Activated T-cell treated with anti-CD3 and anti-CD28 coated beads, Interleukin-2, amount 50 U/mL, for 24 hours (primary cell): ENCODE measurements around the gene SLBP.
"Not testable (repeated sequence)": the region's sequence is repeated elsewhere in the genome, so short reads cannot be mapped to it uniquely, and the experiment has no call there.

ENCODE experiments used
- DNase-seq: peaks from one replicate; pipeline ENCODE4 v3.0.0-alpha.2; 2020
- H3K27ac Mint-ChIP-seq: 2 replicates; pipeline ENCODE4 v1.8.0; 2020; ENCODE audit warnings: mild to moderate bottlenecking, mixed read lengths
- H3K27me3 Mint-ChIP-seq: 2 replicates; pipeline ENCODE4 v1.8.0; 2020; ENCODE audit warnings: mixed read lengths
- H3K36me3 Mint-ChIP-seq: 2 replicates; pipeline ENCODE4 v1.8.0; 2020; ENCODE audit warnings: low read depth, mixed read lengths
- H3K4me1 Mint-ChIP-seq: 2 replicates; pipeline ENCODE4 v1.8.0; 2020; ENCODE audit warnings: low read depth, mixed read lengths
- H3K4me3 Mint-ChIP-seq: 2 replicates; pipeline ENCODE4 v1.8.0; 2020; ENCODE audit warnings: mild to moderate bottlenecking, moderate library complexity, mixed read lengths
- H3K9me3 Mint-ChIP-seq: 2 replicates; pipeline ENCODE4 v1.8.0; 2020; ENCODE audit warnings: mixed read lengths

The SLBP gene

GRCh38 chr4:1714303-1715001 is 2.3 kb upstream of the SLBP start:
- Mint-ChIP-seq H3K27ac (peak overlapping the region; percentile 99), H3K27me3 (no peaks in the 10 kb centered on the region), H3K36me3 (peaks cover 86% of the 10 kb centered on the region), H3K4me3 (peak overlapping the region; percentile 100), H3K9me3 (no peaks in the 10 kb centered on the region), H3K4me1 (peaks cover 59% of the 10 kb centered on the region)
- no peak for DNase-seq

GRCh38 chr4:1713003-1713851 is 1.1 kb upstream of the SLBP start:
- no peak for DNase-seq
- H3K4me1 Mint-ChIP-seq, result peaks cover 63% of the 10 kb centered on the region
- no peaks in the 10 kb centered on the region for H3K9me3 Mint-ChIP-seq
- H3K27me3 Mint-ChIP-seq, result no peaks in the 10 kb centered on the region
- peak overlapping the region; percentile 99 for H3K27ac Mint-ChIP-seq
- H3K4me3 Mint-ChIP-seq, result peak overlapping the region; percentile 100
- peaks cover 86% of the 10 kb centered on the region for H3K36me3 Mint-ChIP-seq

DNA sequence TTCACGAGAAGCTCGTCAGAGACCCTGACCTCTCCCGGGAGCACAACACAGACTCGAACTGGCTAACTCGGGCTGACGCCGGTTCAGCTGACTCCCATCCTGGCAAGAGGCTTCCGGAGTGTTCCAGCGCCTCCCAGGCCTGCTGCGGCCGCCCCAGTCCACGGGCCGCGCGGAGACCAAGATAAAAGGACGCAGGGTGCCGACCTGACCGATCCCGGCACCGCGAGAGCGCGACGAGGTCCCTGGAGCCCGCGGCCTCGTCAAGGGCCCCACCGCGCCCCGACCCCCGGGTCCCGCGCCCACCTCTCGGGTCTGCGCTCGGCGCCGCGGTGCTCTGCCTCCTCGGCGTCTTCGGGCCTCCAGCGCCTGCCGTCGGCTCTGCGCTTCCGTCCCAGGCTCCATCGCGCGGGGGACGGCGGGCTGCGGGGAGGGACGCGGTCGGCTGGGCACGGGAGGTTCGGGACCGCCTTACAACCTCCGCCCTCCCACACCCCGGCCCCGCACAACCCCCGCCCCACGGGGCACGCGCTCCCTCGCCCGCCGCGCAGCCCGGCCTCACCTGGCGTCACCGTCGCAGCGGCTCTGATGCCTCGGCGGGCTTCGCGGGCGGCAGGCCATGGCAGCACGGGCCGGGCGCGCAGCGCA is 426 bp downstream of the SLBP start:
- H3K4me1 Mint-ChIP-seq, result peaks cover 62% of the 10 kb centered on the region
- peaks cover 85% of the 10 kb centered on the region for H3K36me3 Mint-ChIP-seq
- DNase-seq, result peak; percentile 71
- no peaks in the 10 kb centered on the region for H3K27me3 Mint-ChIP-seq
- H3K4me3 Mint-ChIP-seq, result peak overlapping the region; percentile 94
- H3K9me3 Mint-ChIP-seq, result no peaks in the 10 kb centered on the region
- peak overlapping the region; percentile 96 for H3K27ac Mint-ChIP-seq

DNA sequence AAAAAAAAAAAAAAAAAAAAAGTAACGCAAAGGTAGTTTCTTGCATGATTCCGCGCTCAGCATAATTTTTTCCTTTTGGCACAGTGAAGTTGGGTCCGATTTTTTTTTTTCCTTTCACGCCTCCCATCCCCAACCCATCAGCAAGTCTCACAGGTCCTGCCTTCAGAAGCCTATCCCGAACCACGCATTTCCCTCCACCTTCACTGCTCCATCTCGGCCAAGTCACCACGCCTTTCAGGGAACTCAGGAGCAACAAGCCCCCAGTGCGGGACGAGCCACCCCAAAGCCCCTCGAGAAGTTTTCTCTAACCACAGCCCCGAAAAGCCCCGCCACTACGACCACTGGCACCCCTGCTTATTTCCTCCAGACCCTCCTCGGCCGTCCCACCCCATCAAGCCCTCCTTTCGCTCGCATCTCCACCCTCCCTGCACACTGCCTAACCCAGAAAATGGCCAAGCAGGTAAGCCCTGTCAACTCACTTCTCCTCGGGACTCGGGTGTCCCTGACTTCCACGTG is 1.0 kb downstream of the SLBP start:
- Mint-ChIP-seq H3K4me1 (peaks cover 64% of the 10 kb centered on the region), H3K36me3 (peaks cover 85% of the 10 kb centered on the region), H3K9me3 (no peaks in the 10 kb centered on the region), H3K27ac (peak overlapping the region; percentile 96), H3K27me3 (no peaks in the 10 kb centered on the region), H3K4me3 (peak overlapping the region; percentile 94)
- no peak for DNase-seq

DNA sequence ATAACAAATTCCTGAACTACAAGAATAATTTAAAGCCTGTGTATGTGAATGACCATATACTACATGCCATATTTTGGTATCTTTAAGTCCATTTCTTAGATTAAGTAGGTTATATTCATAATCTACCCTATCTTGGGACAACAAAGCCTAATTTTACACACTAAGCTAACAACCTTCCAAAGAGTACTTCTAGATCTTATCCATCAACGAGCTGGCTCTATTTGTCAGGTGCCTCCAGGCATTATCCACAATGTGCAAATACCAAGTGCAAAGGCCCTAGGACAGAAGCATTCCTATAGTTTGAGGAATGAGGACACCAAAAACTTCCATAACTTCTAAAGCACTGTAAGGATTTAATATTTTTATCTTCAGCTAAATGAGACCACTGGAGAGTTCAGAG is 3.5 kb downstream of the SLBP start:
- peak overlapping the region; percentile 7 for H3K27ac Mint-ChIP-seq

GRCh38 chr4:1706358-1706757 is 5.8 kb downstream of the SLBP start:
- no peak for DNase-seq
- H3K27ac Mint-ChIP-seq, result peak overlapping the region; percentile 67
- H3K27me3 Mint-ChIP-seq, result no peaks in the 10 kb centered on the region
- H3K36me3 Mint-ChIP-seq, result peaks cover 94% of the 10 kb centered on the region
- H3K4me3 Mint-ChIP-seq, result no peak overlapping the region
- peaks cover 79% of the 10 kb centered on the region for H3K4me1 Mint-ChIP-seq
- H3K9me3 Mint-ChIP-seq, result no peaks in the 10 kb centered on the region

More for the DNA sequence above, 3.5 kb downstream of the SLBP start:
- H3K4me3 Mint-ChIP-seq, result peak overlapping the region; percentile 94
- no peaks in the 10 kb centered on the region for H3K9me3 Mint-ChIP-seq
- H3K36me3 Mint-ChIP-seq, result peaks cover 85% of the 10 kb centered on the region
- no peaks in the 10 kb centered on the region for H3K27me3 Mint-ChIP-seq
- peaks cover 64% of the 10 kb centered on the region for H3K4me1 Mint-ChIP-seq
- DNase-seq, result no peak

GRCh38 chr4:1705732-1706131 is 6.4 kb downstream of the SLBP start:
- no peak overlapping the region for H3K27ac Mint-ChIP-seq
- H3K9me3 Mint-ChIP-seq, result no peaks in the 10 kb centered on the region
- H3K36me3 Mint-ChIP-seq, result peaks cover 94% of the 10 kb centered on the region
- H3K27me3 Mint-ChIP-seq, result no peaks in the 10 kb centered on the region
- H3K4me1 Mint-ChIP-seq, result peaks cover 74% of the 10 kb centered on the region
- DNase-seq, result no peak
- no peak overlapping the region for H3K4me3 Mint-ChIP-seq

GRCh38 chr4:1703867-1704266 is 8.3 kb downstream of the SLBP start:
- peaks cover 94% of the 10 kb centered on the region for H3K36me3 Mint-ChIP-seq
- no peak overlapping the region for H3K4me3 Mint-ChIP-seq
- no peak for DNase-seq
- peak overlapping the region; percentile 42 for H3K27ac Mint-ChIP-seq
- peaks cover 58% of the 10 kb centered on the region for H3K4me1 Mint-ChIP-seq
- no peaks in the 10 kb centered on the region for H3K9me3 Mint-ChIP-seq
- H3K27me3 Mint-ChIP-seq, result no peaks in the 10 kb centered on the region

DNA sequence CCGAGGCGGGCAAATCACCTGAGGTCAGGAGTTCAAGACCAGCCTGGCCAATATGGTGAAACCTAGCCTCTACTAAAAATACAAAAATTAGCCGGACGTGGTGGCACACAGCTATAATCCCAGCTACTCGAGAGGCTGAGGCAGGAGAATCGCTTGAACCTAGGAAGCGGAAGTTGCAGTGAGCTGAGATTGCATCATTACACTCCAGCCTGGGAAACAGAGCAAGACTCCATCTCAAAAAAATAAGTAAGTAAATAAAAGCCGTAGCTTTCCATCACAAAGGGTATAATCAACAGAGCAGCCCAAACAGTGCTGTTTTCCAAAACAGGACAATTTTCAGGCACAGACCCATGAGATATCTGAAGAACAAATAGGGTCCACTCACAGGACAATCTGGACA is 10.4 kb downstream of the SLBP start:
- Mint-ChIP-seq H3K4me1 (peaks cover 46% of the 10 kb centered on the region), H3K27ac (peak overlapping the region; percentile 8), H3K36me3 (peaks cover 99% of the 10 kb centered on the region)
- not testable (repeated sequence) for H3K27me3 Mint-ChIP-seq, DNase-seq, H3K9me3 Mint-ChIP-seq, H3K4me3 Mint-ChIP-seq

DNA sequence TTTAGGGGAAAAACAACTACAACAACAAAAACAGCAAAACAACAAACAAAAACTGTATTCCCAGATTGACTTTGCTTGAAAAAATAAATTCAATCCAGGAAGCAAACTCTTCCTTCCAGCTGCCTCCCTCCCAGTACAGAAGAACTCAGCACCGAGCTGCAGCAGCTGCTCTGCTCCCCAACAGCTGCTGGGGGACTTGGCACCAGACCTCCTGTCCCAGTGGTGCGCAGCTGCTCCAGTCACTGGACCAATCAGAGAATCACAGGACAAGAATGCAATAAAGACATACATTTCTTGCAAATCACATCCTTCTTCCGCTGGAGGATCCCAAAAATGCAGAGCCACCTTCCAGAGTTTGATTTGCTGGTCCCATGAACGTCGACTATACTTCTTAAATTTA is 16.2 kb downstream of the SLBP start:
- peaks cover 7% of the 10 kb centered on the region for H3K4me1 Mint-ChIP-seq
- H3K27ac Mint-ChIP-seq, result no peak overlapping the region
- H3K36me3 Mint-ChIP-seq, result peaks cover 99% of the 10 kb centered on the region
- no peaks in the 10 kb centered on the region for H3K9me3 Mint-ChIP-seq
- no peak overlapping the region for H3K4me3 Mint-ChIP-seq
- no peak for DNase-seq
- no peaks in the 10 kb centered on the region for H3K27me3 Mint-ChIP-seq

DNA sequence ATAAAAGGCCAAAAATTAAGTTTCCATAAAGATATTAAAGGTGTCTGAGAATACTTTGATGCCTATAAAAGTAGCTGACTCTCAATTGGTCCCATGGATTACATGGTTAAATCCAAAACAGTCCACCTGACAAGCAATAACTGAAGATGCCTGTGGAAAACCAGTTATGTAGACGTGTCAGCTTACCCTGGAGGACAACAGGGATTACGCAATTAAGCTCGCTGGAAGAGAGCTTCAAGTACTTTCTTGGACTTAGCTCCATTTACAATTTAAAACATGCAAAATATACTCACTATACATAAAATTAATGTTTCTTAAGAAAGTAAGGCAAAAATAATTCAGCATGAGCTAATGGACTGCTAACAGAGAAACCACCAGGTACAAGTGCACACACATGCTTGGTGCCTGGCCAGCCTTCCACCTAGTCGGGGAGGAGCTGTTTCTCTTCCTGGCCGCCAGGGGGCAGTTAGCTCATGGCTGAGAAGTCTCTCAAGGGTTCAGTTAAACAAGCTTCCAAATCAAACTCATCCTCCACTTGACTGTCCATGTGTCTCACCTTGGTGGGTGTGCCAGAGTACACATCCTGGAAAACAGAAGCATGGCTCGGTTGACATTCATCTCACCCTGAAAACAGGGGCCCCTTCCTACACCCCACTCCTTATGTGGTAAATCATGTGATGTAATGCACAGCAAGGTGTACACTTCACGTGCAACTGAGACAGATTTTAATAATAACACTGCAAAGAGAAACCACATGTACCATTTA is 18.8 kb downstream of the SLBP start:
- Mint-ChIP-seq H3K9me3 (no peaks in the 10 kb centered on the region), H3K27ac (peak overlapping the region; percentile 5), H3K4me1 (peaks cover 4% of the 10 kb centered on the region), H3K27me3 (no peaks in the 10 kb centered on the region), H3K4me3 (no peak overlapping the region), H3K36me3 (peaks cover 93% of the 10 kb centered on the region)
- peak; percentile 80 for DNase-seq

GRCh38 chr4:1691737-1692373 is 20.3 kb downstream of the SLBP start:
- Mint-ChIP-seq H3K36me3 (peaks cover 79% of the 10 kb centered on the region), H3K27ac (peak overlapping the region; percentile 33), H3K4me3 (no peak overlapping the region)

GRCh38 chr4:1690698-1691097 is 21.4 kb downstream of the SLBP start:
- no peaks in the 10 kb centered on the region for H3K27me3 Mint-ChIP-seq
- DNase-seq, result no peak
- no peaks in the 10 kb centered on the region for H3K9me3 Mint-ChIP-seq
- no peak overlapping the region for H3K27ac Mint-ChIP-seq
- no peak overlapping the region for H3K4me3 Mint-ChIP-seq
- peaks cover 4% of the 10 kb centered on the region for H3K4me1 Mint-ChIP-seq
- H3K36me3 Mint-ChIP-seq, result peaks cover 68% of the 10 kb centered on the region

More at GRCh38 chr4:1691737-1692373, 20.3 kb downstream of the SLBP start:
- DNase-seq, result no peak
- no peaks in the 10 kb centered on the region for H3K9me3 Mint-ChIP-seq
- H3K4me1 Mint-ChIP-seq, result peaks cover 4% of the 10 kb centered on the region
- no peaks in the 10 kb centered on the region for H3K27me3 Mint-ChIP-seq
